Spleen (tissue), 11 donors: ENCODE results near the gene PRX. TPM values are rescaled to one million over a fixed set of nuclear protein-coding genes. Genes with fewer than 3 reads are reported as not detected.
A peak's percentile ranks its signal among the peaks of the same experiment; 100 is the strongest.
"Not testable (repeated sequence)": the region's sequence is repeated elsewhere in the genome, so short reads cannot be mapped to it uniquely, and the experiment has no call there.

Source experiments
- DNase-seq: peaks from one replicate; pipeline ENCODE4 v3.0.0-alpha.2; 2020
- H3K27ac ChIP-seq, 8 donors: fragments of 200-600 bp; sonication (generic) in 7 of 8; 1 replicate in 4 of 8; 2 replicates in 4 of 8; pipeline versions ENCODE4 v1.5.0 to v1.8.0; 2016 to 2021; ENCODE audit warnings: inconsistent platforms in 4 of 8, mild to moderate bottlenecking in 4 of 8, moderate library complexity in 1 of 8
- H3K27me3 ChIP-seq, 7 donors: fragments of 200-600 bp; sonication (generic) in 6 of 7; replicated peaks in 1 of 7; 1 replicate in 4 of 7; 2 replicates in 3 of 7; pipeline versions ENCODE4 v1.5.0 to v1.8.0; 2016 to 2021; ENCODE audit warnings: inconsistent platforms in 3 of 7, mild to moderate bottlenecking in 1 of 7
- H3K36me3 ChIP-seq, 6 donors: fragments of 200-600 bp; sonication (generic) in 5 of 6; 1 replicate in 4 of 6; 2 replicates in 2 of 6; pipeline versions ENCODE4 v1.5.0 to v1.8.0; 2016 to 2021; ENCODE audit warnings: inconsistent platforms in 2 of 6
- H3K4me1 ChIP-seq, 6 donors: fragments of 200-600 bp; sonication (generic) in 5 of 6; 1 replicate in 3 of 6; 2 replicates in 3 of 6; pipeline versions ENCODE4 v1.5.0 to v1.8.0; 2016 to 2021; ENCODE audit warnings: inconsistent platforms in 3 of 6
- H3K4me3 ChIP-seq, 8 donors: fragments of 200-600 bp; sonication (generic) in 7 of 8; 1 replicate in 4 of 8; 2 replicates in 4 of 8; pipeline versions ENCODE4 v1.5.0 to v1.8.0; 2016 to 2021; ENCODE audit warnings: inconsistent platforms in 4 of 8, mild to moderate bottlenecking in 4 of 8, moderate library complexity in 2 of 8
- H3K9me3 ChIP-seq, 8 donors: fragments of 200-600 bp; sonication (generic) in 7 of 8; 1 replicate in 4 of 8; 2 replicates in 4 of 8; pipeline versions ENCODE4 v1.5.0 to v1.8.0; 2016 to 2021; ENCODE audit warnings: inconsistent platforms in 4 of 8
- POLR2A ChIP-seq, 3 donors: fragments of 450-650 bp; IDR thresholded peaks; one replicate each; pipeline ENCODE4 v1.5.1; 2017; ENCODE audit warnings: antibody characterized with exemption in 3 of 3, mild to moderate bottlenecking in 1 of 3
- POLR2AphosphoS5 ChIP-seq, 3 donors: sonication (generic); formaldehyde crosslinking; IDR thresholded peaks; one replicate each; pipeline ENCODE4 v1.5.1; 2017; ENCODE audit warnings: antibody characterized with exemption in 3 of 3
- WGBS, 5 donors: extraction: QIAGEN DNeasy Blood & Tissue Kit in 3 of 5; methylation state at CpG; one replicate each; pipeline versions ENCODE4 v1.1.5 to v1.1.7; 2013 to 2018; 5-methylcytosine and 5-hydroxymethylcytosine counted together
- intact Hi-C: fragments of 100-400 bp; cut with DNase I; formaldehyde crosslinking; loops from one replicate; pipeline ENCODE4 v1.15.0; 2023; ENCODE audit warnings: low total_unique reads
- polyA plus RNA-seq, 3 donors: library from polyadenylated mRNA; stranded (reverse); fragments of 200-250 nt; gene quantifications; one replicate each; pipeline ENCODE4 v1.2.1, GENCODE V29; 2013
- total RNA-seq, 7 donors: library from RNA; depleted of rRNA in 3 of 7; stranded (reverse); fragments of >200 nt in 3 of 7; fragmentation: NEBNext Ultra II Directional in 4 of 7; extraction: Animal tissue kit (Norgen Biotek cat#: 25700) in 4 of 7; gene quantifications; one replicate each; pipeline versions ENCODE4 v1.1.0 to v1.2.1, GENCODE V29; 2016 to 2021
- TF ChIP-seq, protein P1 (sequence below), 11 experiments: fragments of 200-600 bp in 7 of 11; fragments of 450-650 bp in 4 of 11; sonication (generic) in 4 of 11; IDR thresholded peaks in 8 of 11; conservative IDR thresholded peaks in 3 of 11; 1 replicate in 7 of 11; 2 replicates in 4 of 11; pipeline versions ENCODE4 v1.4.0 to v1.8.0; 2016 to 2021; ENCODE audit warnings: antibody characterized with exemption in 11 of 11, inconsistent platforms in 4 of 11, mild to moderate bottlenecking in 1 of 11
- donor health status: healthy with polysubstance abuse.
- donor health status: DM: no; HTN: no; CAD: no; lungs with moderate emphysema.
- donor health status: DM: no; HTN: no; CAD: no.
- donor health status: Bipolar disorder and iron deficiency.
- donor health status: healthy.
- donor health status: DM: no; HTN: no; CAD: no.
- donor health status: DM: yes; HTN: yes; CAD: no.

Gene PRX
- total and polyA plus RNA-seq, 10 donors, result 0.50 to 3.4 (median 2.1) TPM

DNA sequence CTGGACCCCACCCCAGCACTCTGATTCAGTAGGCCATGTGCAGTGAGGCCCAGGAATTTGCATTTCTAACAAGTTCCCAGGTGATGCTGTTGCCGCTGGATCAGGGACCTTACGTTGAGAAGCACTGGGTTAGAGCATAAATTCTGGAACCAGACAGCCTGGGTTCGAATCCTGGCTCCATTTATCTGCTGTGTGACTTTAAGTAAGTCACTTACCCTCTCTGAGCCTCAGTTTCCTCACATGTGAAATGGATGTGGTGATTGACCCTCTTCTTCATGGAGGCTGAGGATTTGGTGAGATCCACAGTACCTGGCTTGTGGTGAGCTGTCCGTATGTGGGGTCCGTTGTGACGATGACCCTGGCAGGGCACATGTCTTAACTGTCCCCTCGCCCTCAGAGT lies 39.1 kb downstream of the PRX start:
- Histone ChIP-seq H3K27ac (no peak overlapping the region), H3K4me1 (peaks cover 0 to 8% (median 2%) of the 10 kb centered on the region in 6 donors), H3K9me3 (no peaks in the 10 kb centered on the region), H3K27me3 (no peaks in the 10 kb centered on the region), H3K36me3 (peaks cover 0 to 98% (median 49%) of the 10 kb centered on the region in 6 donors), H3K4me3 (no peak overlapping the region)
- no peak for DNase-seq
- intact Hi-C loops, result no loop called here
- TF ChIP-seq, protein P1, sequence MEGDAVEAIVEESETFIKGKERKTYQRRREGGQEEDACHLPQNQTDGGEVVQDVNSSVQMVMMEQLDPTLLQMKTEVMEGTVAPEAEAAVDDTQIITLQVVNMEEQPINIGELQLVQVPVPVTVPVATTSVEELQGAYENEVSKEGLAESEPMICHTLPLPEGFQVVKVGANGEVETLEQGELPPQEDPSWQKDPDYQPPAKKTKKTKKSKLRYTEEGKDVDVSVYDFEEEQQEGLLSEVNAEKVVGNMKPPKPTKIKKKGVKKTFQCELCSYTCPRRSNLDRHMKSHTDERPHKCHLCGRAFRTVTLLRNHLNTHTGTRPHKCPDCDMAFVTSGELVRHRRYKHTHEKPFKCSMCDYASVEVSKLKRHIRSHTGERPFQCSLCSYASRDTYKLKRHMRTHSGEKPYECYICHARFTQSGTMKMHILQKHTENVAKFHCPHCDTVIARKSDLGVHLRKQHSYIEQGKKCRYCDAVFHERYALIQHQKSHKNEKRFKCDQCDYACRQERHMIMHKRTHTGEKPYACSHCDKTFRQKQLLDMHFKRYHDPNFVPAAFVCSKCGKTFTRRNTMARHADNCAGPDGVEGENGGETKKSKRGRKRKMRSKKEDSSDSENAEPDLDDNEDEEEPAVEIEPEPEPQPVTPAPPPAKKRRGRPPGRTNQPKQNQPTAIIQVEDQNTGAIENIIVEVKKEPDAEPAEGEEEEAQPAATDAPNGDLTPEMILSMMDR (IDR thresholded peaks at IDR 0.05 in 8 of 11, conservative IDR thresholded peaks at IDR 0.05 in 3 of 11), result no peak
- TF ChIP-seq POLR2A (IDR thresholded peaks at IDR 0.05), result no peak
- 95 to 98% (median 96%) methylated on average over 6 to 7 of the region's 7 CpGs for WGBS, 5 donors

DNA sequence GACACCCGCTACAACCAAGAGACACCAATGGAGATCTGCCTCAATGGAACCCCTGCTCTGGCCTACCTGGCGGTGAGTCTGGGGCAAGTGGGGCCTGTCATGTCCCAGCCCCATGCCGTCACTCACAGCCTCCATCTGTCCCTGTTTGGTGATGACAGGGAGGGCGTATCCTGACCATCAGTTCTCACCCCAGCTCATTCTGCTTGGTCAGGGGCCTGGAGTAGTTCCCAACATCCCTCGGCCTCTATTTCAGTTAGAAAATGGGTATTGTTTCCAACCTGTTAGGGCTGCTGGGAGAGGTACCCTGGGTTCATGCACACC lies 41.4 kb downstream of the PRX start:
- Histone ChIP-seq H3K27me3 (no peaks in the 10 kb centered on the region), H3K9me3 (no peaks in the 10 kb centered on the region), H3K36me3 (peaks cover 0 to 99% (median 51%) of the 10 kb centered on the region in 6 donors), H3K4me3 (no peak overlapping the region), H3K4me1 (peaks cover 0 to 9% (median 2%) of the 10 kb centered on the region in 6 donors), H3K27ac (no peak overlapping the region)
- TF ChIP-seq POLR2A (IDR thresholded peaks at IDR 0.05) (no peak), POLR2AphosphoS5 (IDR thresholded peaks at IDR 0.05) (peak in 1 of 3 donors; percentile 29)
- intact Hi-C loops, result no loop called here
- DNase-seq, result no peak
- 93 to 99% (median 98%) methylated on average over 3 to 5 of the region's 5 CpGs for WGBS, 5 donors

DNA sequence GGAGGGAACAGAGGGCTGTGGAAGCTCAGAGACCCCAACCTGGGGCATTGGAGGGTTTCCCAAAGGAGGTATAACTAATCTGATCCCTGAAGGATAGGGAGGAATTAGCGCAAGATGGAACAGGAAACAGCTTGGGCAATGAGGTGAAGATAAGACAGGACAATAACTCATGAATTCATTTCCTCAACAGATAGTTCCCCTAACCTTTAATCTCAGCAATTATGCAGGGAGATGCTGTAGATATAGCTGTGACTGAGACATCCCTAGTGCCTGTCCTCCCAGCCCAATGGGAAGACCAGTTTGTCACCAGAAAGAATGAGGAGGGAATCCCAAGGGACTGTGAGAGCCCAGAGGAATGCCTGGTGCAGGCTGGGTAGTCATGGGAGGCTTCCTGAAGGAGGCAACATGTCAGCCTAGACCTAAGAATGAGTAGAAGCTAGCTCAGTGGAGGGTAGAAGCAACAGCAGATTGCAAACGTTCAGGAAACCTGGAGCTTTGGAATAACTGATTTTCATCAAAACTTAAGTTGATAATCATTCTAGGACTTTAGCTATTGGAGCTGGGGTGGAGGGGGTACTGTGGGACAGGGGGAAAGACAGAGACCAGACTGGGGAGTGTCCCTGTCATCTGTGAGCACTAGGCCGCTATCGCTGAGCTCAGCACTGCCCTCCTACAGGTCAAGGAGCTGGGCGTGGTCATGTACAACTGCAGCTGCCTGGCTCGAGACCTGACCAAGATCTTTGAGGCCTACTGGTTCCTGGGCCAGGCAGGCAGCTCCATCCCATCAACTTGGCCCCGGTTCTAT lies 42.0 kb downstream of the PRX start:
- no peaks in the 10 kb centered on the region for H3K9me3 ChIP-seq
- intact Hi-C loops, result no loop called here
- H3K36me3 ChIP-seq, result peaks cover 0 to 97% (median 53%) of the 10 kb centered on the region in 6 donors
- H3K27ac ChIP-seq, result no peak overlapping the region
- H3K27me3 ChIP-seq, result no peaks in the 10 kb centered on the region
- no peak overlapping the region for H3K4me3 ChIP-seq
- no peak for TF ChIP-seq POLR2A (IDR thresholded peaks at IDR 0.05)
- TF ChIP-seq POLR2AphosphoS5 (IDR thresholded peaks at IDR 0.05), result peak in 1 of 3 donors; percentile 20
- DNase-seq, result no peak
- WGBS, 5 donors, result 66 to 85% (median 78%) methylated on average over 5 to 7 of the region's 7 CpGs
- peaks cover 0 to 15% (median 3%) of the 10 kb centered on the region in 6 donors for H3K4me1 ChIP-seq

DNA sequence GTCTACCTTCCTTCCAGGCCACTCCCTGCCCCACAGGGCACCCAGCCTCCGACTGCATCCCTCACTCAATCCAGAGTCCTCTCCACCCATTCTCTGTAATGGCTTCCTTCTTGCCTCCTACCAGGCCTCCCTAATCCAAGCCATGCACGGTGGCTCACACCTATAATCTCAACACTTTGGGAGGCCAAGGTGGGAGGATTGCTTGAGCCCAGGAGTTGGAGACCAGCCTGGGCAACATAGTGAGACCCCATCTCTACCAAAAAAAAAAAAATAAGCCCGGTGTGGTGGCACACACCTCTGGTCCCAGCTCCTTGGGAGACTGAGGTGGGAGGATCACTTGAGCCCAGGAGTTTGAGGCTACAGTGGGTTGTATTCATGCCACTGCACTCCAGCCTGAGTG lies 42.9 kb downstream of the PRX start:
- H3K9me3 ChIP-seq, intact Hi-C loops, H3K27me3 ChIP-seq, H3K4me3 ChIP-seq, H3K27ac ChIP-seq, DNase-seq: not testable (repeated sequence)
- 92 to 95% (median 95%) methylated on average over 3 of the region's 3 CpGs for WGBS, 5 donors
- peaks cover 0 to 91% (median 53%) of the 10 kb centered on the region in 6 donors for H3K36me3 ChIP-seq
- peaks cover 0 to 24% (median 9%) of the 10 kb centered on the region in 6 donors for H3K4me1 ChIP-seq

DNA sequence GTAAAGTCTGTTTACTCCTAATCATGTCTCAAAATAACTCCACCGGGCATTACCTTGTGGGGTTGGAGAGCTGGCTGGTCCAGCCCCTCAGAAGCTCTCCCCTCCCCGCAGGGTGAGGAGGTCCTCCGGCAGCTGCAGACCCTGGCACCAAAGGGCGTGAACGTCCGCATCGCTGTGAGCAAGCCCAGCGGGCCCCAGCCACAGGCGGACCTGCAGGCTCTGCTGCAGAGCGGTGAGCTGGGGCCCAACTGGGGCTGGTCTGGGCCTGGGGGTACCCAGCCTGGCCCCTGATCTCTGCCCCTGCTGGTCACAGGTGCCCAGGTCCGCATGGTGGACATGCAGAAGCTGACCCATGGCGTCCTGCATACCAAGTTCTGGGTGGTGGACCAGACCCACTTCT lies 43.4 kb downstream of the PRX start:
- intact Hi-C loops, result no loop called here
- H3K27me3 ChIP-seq, result no peaks in the 10 kb centered on the region
- peak in 1 of 3 donors; percentile 24 for TF ChIP-seq POLR2AphosphoS5 (IDR thresholded peaks at IDR 0.05)
- TF ChIP-seq, protein P1 (IDR thresholded peaks at IDR 0.05 in 8 of 11, conservative IDR thresholded peaks at IDR 0.05 in 3 of 11), result no peak
- peaks cover 0 to 29% (median 14%) of the 10 kb centered on the region in 6 donors for H3K4me1 ChIP-seq
- H3K27ac ChIP-seq, result no peak overlapping the region
- H3K36me3 ChIP-seq, result peaks cover 0 to 87% (median 50%) of the 10 kb centered on the region in 6 donors
- no peaks in the 10 kb centered on the region for H3K9me3 ChIP-seq
- 88 to 94% (median 93%) methylated on average over 8 to 12 of the region's 12 CpGs for WGBS, 5 donors
- H3K4me3 ChIP-seq, result no peak overlapping the region
- DNase-seq, result no peak
